ENCODE results near the gene PPP2R5C.
"Not testable (repeated sequence)": the region's sequence is repeated elsewhere in the genome, so short reads cannot be mapped to it uniquely, and the experiment has no call there.

The PPP2R5C gene

DNA sequence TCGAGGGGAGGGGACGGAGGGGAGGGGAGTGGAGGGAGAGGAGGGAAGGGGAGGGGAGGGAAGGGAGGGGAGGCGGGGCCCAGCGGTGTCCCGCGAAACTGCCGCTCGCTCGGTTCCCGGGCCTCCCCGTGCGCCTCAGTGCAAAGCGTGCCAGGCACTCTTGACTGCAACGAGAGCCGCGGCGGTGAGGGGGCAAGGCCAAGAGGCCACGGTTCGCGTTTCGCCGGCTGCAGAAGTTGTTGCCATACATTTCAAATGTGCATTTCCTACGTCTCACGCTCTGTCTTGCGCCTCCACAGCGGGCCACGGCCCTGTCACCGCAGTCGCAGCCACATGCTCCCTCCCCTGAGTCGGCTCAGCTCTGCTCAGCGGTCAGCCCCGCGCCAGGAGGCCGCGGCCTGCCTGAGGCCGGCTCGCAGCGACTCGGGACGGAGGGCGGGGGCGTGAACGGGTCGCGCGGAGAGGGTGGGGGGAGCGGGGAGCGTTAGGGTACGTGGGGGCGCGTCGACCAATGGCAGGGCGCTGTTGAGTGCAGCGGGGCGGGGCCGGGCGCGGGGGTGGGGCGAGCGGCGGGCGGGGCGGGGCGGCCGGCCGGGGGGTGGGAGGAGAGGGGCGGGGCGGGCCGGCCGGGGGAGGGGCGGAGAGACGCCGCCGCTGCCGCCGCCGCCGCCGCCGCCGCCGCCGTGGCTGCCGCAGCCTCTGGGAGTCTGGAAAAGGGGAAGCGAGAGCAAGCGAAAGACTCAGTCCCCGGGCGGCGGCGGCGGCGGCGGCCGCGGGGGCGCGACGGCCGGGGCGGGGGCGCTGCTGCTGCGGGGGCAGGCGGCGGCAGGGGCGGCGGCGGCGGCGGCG is at the start of gene PPP2R5C:
TSS of gene PPP2R5C (plus strand) at position 678 of the 849 bp plus-strand sequence. CDS start 185 bp downstream, outside the sequence.
- Histone ChIP-seq H3K27me3 (replicated peaks; ENCODE audit: control insufficient read depth, insufficient read depth, low read length) (no peaks in the 10 kb centered on the region), H3K9ac (ENCODE audit: low read length) (peak within 1 kb of the TSS; percentile 94), H3K36me3 (ENCODE audit: control insufficient read depth, insufficient read depth, low read length, severe bottlenecking) (no peaks in the 10 kb centered on the region), H3K4me1 (ENCODE audit: control insufficient read depth, insufficient read depth, low read length) (peaks cover 9% of the 10 kb centered on the region), H3K9me3 (ENCODE audit: control insufficient read depth, low read length) (no peaks in the 10 kb centered on the region), H3K4me3 (ENCODE audit: low read length) (peak within 1 kb of the TSS; percentile 92)
- peak; percentile 97 for DNase-seq (ENCODE audit: low read depth)

DNA sequence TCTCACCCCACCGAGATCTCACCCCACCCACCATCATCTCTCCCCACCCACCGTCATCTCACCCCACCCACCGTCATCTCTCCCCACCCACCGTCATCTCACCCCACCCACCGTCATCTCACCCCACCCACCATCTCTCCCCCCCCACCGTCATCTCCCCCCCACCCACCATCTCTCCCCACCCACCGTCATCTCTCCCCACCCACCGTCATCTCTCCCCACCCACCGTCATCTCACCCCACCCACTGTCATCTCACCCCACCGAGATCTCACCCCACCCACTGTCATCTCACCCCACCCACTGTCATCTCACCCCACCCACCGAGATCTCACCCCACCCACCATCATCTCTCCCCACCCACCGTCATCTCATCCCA is 49.7 kb upstream of the PPP2R5C start:
- not testable (repeated sequence) for DNase-seq (ENCODE audit: low read depth); H3K36me3 ChIP-seq (ENCODE audit: control insufficient read depth, insufficient read depth, low read length, severe bottlenecking); H3K4me3 ChIP-seq (ENCODE audit: low read length); H3K4me1 ChIP-seq (ENCODE audit: control insufficient read depth, insufficient read depth, low read length); H3K9me3 ChIP-seq (ENCODE audit: control insufficient read depth, low read length); H3K9ac ChIP-seq (ENCODE audit: low read length); H3K27me3 ChIP-seq (replicated peaks; ENCODE audit: control insufficient read depth, insufficient read depth, low read length)

DNA sequence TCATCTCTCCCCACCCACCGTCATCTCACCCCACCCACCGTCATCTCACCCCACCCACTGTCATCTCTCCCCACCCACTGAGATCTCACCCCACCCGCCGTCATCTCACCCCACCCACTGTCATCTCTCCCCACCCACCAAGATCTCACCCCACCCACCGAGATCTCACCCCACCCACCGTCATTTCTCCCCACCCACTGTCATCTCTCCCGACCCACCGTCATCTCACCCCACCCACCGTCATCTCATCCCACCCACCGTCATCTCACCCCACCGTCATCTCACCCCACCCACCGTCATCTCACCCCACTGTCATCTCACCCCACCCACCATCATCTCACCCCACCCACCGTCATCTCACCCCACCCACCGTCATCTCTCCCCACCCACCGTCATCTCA is 49.2 kb upstream of the PPP2R5C start:
- H3K36me3 ChIP-seq (ENCODE audit: control insufficient read depth, insufficient read depth, low read length, severe bottlenecking); DNase-seq (ENCODE audit: low read depth): not testable (repeated sequence)

DNA sequence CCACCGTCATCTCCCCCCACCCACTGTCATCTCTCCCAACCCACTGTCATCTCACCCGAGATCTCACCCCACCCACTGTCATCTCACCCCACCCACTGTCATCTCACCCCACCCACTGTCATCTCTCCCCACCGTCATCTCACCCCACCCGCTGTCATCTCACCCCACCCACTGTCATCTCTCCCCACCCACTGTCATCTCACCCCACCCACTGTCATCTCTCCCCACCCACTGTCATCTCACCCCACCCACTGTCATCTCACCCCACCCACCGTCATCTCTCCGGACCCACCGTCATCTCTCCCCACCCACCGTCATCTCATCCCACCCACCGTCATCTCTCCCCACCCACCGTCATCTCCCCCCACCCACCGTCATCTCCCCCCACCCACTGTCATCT is 48.4 kb upstream of the PPP2R5C start:
- not testable (repeated sequence) for H3K4me1 ChIP-seq (ENCODE audit: control insufficient read depth, insufficient read depth, low read length); DNase-seq (ENCODE audit: low read depth); H3K9ac ChIP-seq (ENCODE audit: low read length); H3K4me3 ChIP-seq (ENCODE audit: low read length); H3K27me3 ChIP-seq (replicated peaks; ENCODE audit: control insufficient read depth, insufficient read depth, low read length); H3K9me3 ChIP-seq (ENCODE audit: control insufficient read depth, low read length); H3K36me3 ChIP-seq (ENCODE audit: control insufficient read depth, insufficient read depth, low read length, severe bottlenecking)

More for the DNA sequence above, 49.2 kb upstream of the PPP2R5C start:
- not testable (repeated sequence) for H3K27me3 ChIP-seq (replicated peaks; ENCODE audit: control insufficient read depth, insufficient read depth, low read length); H3K4me1 ChIP-seq (ENCODE audit: control insufficient read depth, insufficient read depth, low read length); H3K4me3 ChIP-seq (ENCODE audit: low read length); H3K9ac ChIP-seq (ENCODE audit: low read length); H3K9me3 ChIP-seq (ENCODE audit: control insufficient read depth, low read length)

DNA sequence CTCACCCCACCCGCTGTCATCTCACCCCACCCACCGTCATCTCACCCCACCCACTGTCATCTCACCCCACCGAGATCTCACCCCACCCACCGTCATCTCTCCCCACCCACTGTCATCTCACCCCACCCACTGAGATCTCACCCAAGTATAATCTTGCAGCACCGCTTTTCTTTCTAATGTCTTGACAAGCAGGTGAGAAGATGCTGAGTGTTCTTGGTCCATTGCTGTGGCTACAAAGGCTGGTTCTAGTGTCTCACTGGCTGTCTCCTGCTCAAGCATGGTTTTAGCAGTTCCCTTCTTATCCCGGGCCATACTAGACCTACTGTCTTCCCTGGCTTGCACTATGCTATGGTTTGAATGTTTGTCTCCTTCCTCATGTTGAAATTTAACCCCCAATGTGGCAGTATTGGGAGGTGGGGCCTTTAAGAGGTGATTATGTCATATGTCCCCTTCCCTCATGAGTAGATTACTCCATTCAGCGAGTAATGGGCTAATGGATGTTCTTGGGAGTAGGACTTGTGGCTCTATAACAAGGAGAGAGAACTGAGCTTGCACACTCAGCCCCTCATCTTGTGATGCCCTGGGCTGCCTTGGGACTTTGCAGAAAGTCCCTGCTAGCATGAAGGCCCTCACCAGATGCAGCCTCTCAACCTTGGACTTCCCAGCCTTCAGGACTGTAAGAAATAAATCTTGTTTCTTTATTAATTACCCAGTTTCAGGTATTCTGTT is 47.7 kb upstream of the PPP2R5C start:
- Histone ChIP-seq H3K36me3 (ENCODE audit: control insufficient read depth, insufficient read depth, low read length, severe bottlenecking) (no peaks in the 10 kb centered on the region), H3K9me3 (ENCODE audit: control insufficient read depth, low read length) (peaks cover 8% of the 10 kb centered on the region), H3K4me3 (ENCODE audit: low read length) (no peak overlapping the region), H3K9ac (ENCODE audit: low read length) (no peak overlapping the region), H3K27me3 (replicated peaks; ENCODE audit: control insufficient read depth, insufficient read depth, low read length) (peaks cover 3% of the 10 kb centered on the region), H3K4me1 (ENCODE audit: control insufficient read depth, insufficient read depth, low read length) (no peaks in the 10 kb centered on the region)
- DNase-seq (ENCODE audit: low read depth), result no peak

DNA sequence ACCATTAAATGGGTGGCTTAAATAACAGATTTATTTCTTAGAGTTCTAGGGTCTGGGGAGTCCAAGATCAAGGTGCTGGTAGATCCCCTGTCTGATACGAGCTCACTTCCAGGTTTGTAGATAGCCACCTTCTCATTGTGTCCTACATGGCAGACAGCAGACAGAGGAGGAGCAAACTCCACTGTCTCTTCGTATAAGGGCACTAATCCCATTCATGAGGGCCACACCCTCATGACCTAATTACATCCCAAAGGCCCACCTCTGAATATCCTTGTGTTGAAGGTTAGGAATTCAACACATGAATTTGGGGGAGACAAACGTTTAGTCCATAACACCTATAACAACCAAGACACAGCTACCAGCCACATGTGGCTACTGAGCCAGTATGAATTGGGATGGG is 47.1 kb upstream of the PPP2R5C start:
- Histone ChIP-seq H3K4me3 (ENCODE audit: low read length) (no peak overlapping the region), H3K9me3 (ENCODE audit: control insufficient read depth, low read length) (peaks cover 8% of the 10 kb centered on the region), H3K9ac (ENCODE audit: low read length) (no peak overlapping the region), H3K4me1 (ENCODE audit: control insufficient read depth, insufficient read depth, low read length) (no peaks in the 10 kb centered on the region), H3K36me3 (ENCODE audit: control insufficient read depth, insufficient read depth, low read length, severe bottlenecking) (no peaks in the 10 kb centered on the region), H3K27me3 (replicated peaks; ENCODE audit: control insufficient read depth, insufficient read depth, low read length) (peaks cover 6% of the 10 kb centered on the region)
- DNase-seq (ENCODE audit: low read depth), result no peak

DNA sequence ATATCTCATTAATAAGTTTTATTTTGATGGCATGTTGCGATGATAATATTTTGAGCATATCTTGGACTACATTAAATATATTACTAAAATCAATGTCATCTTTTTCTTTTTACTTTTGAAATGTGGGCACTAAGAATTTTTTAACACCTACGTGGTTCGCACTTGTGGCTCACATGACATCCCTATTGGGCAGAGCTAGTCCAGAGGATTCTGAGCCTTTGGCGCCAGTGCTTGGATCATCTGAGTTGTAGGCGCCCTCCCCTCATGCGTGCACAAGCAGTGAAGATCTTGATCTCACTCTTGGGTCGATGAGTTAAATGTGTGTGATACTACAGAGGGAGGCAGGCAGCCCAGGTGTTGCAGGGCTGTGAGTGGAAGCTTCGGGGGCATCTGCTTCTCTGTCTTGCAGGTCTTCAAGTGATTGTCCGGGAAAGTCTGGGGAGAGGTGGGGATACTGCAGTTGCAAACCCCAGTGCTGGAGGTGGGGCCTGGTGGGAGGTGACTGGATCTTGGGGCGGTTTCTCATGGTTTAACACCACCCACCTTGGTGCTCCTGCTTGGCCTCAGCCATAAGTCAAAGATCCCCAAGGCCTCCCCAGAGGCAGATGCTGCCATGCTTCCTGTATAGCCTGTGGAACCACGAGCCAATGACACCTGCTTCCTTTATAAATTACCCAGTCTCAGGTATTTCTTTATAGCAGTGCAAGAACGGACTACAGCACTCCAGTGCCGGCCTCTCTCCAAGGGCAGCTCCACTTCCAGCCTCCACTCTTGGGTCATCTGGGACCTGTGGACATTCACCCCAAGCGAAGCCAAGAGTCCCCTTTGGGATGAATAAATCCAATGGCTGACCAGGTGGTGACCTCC is 46.1 kb upstream of the PPP2R5C start:
- no peaks in the 10 kb centered on the region for H3K36me3 ChIP-seq (ENCODE audit: control insufficient read depth, insufficient read depth, low read length, severe bottlenecking)
- peaks cover 8% of the 10 kb centered on the region for H3K27me3 ChIP-seq (replicated peaks; ENCODE audit: control insufficient read depth, insufficient read depth, low read length)
- H3K9ac ChIP-seq (ENCODE audit: low read length), result no peak overlapping the region
- peaks cover 8% of the 10 kb centered on the region for H3K9me3 ChIP-seq (ENCODE audit: control insufficient read depth, low read length)
- no peak overlapping the region for H3K4me3 ChIP-seq (ENCODE audit: low read length)
- H3K4me1 ChIP-seq (ENCODE audit: control insufficient read depth, insufficient read depth, low read length), result no peaks in the 10 kb centered on the region
- no peak for DNase-seq (ENCODE audit: low read depth)

DNA sequence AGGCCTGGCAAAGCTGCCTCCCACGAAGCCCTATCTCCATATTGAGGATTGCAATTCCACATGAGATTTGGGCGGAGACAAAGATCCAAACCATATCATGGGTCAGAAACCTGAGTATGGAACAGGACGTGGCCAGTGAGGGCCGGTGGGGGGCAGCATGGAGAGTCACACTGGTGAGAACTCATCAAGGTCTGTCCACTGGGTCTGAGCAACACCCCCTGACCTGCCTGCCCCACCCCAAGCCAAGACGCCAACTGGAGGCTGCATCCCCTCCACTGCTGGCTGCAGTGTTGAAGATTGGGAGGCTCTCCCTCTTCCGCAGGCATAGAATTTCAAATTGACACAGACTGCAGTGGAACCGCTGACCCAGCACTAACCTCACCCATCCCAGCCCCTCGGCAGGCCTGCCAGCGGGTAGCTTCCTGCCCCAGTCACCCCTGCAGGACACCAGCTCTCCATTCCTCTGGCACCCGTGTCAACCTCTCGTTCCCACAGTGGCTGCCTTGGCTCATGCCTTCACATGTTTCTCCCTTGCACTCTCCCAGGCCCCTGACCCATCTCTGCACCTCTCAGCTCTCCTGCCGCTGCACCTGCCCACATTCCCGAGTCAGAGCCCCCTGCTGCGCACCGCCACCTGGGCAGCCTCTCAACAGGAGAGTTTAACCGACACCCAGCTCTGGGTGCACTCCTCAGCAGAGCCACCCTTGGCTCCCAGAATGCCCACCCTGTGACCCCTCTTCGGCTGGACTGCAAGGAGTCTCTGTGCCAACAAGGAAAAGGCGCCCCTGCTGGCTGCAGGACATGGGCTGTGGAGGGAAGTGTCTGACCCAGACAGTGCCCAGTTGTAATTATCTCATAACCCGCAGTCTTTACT is 45.2 kb upstream of the PPP2R5C start:
- no peak overlapping the region for H3K9ac ChIP-seq (ENCODE audit: low read length)
- H3K4me3 ChIP-seq (ENCODE audit: low read length), result no peak overlapping the region
- no peaks in the 10 kb centered on the region for H3K36me3 ChIP-seq (ENCODE audit: control insufficient read depth, insufficient read depth, low read length, severe bottlenecking)
- DNase-seq (ENCODE audit: low read depth), result no peak
- H3K9me3 ChIP-seq (ENCODE audit: control insufficient read depth, low read length), result peaks cover 8% of the 10 kb centered on the region
- no peaks in the 10 kb centered on the region for H3K4me1 ChIP-seq (ENCODE audit: control insufficient read depth, insufficient read depth, low read length)
- peaks cover 8% of the 10 kb centered on the region for H3K27me3 ChIP-seq (replicated peaks; ENCODE audit: control insufficient read depth, insufficient read depth, low read length)

DNA sequence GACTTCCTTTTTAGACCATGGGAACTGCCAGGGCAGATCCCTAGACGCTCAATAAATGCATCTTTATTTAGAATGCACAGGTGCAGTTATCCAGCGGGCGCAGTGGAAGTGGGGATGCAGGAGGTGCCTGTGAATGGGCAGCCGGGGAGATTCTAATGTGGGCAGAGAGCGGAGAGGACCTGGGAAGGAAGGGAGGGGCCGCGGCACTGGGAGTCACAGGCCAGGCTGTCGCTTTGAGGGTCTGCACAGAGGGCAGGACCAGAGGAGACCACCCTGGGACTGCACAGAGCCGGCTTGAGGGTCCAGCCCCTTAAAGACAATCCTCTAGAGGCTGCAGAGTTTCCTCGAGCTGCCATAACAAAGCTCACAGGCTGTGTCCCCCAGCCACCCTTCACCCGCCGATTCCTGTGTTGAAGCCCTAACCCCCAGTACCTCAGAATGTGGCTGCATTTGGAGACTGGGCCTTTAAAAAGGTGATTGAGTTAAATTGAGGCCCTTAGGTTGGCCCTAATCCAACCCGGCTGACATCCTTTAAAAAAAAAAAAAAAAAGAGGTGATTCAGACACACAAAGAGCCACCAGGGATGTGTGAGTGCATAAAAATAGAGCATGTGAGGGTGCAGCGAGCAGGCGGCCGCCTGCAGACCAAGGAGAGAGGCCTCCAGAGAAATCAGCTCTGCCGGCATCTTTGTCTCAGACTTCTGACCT is 44.4 kb upstream of the PPP2R5C start:
- Histone ChIP-seq H3K4me3 (ENCODE audit: low read length) (no peak overlapping the region), H3K36me3 (ENCODE audit: control insufficient read depth, insufficient read depth, low read length, severe bottlenecking) (no peaks in the 10 kb centered on the region), H3K4me1 (ENCODE audit: control insufficient read depth, insufficient read depth, low read length) (no peaks in the 10 kb centered on the region), H3K27me3 (replicated peaks; ENCODE audit: control insufficient read depth, insufficient read depth, low read length) (peaks cover 8% of the 10 kb centered on the region), H3K9me3 (ENCODE audit: control insufficient read depth, low read length) (peaks cover 8% of the 10 kb centered on the region), H3K9ac (ENCODE audit: low read length) (no peak overlapping the region)
- no peak for DNase-seq (ENCODE audit: low read depth)

All from adipocyte (in vitro differentiated cells).